B cell (primary cell): ENCODE data around the gene SEC16B. TPM values are rescaled to one million over a fixed set of nuclear protein-coding genes. Genes with fewer than 3 reads are reported as not detected.

Experiments
- ATAC-seq: fragments of 200-7000 bp; cut with Tn5 transposase; one replicate; pipeline ENCODE4 v1.10.0; 2021; ENCODE audit warnings: low read depth, mild to moderate bottlenecking, moderate number of reproducible peaks, moderate library complexity
- CTCF ChIA-PET: fragments of 350-600 bp; sonication (Branson Sonifier 250); formaldehyde crosslinking; loops from one replicate; lab custom pipeline; 2021; ENCODE audit warnings: antibody characterized with exemption, inconsistent platforms; lab: Charles Lee
- POLR2A ChIA-PET: fragments of 350-600 bp; sonication (Branson Sonifier 250); formaldehyde crosslinking; loops from one replicate; lab custom pipeline; 2021; ENCODE audit warnings: antibody characterized with exemption; lab: Charles Lee
- DNase-seq: peaks from one replicate; pipeline ENCODE4 v3.0.0; 2013
- H2AFZ ChIP-seq: 2 replicates; pipeline ENCODE4 v1.6.1; 2012; ENCODE audit warnings: mild to moderate bottlenecking, low read depth, low read length; ENCODE audit not compliant: insufficient read depth, poor library complexity, severe bottlenecking
- H3K27ac ChIP-seq, 2 donors: 1 replicate in 1 of 2; 2 replicates in 1 of 2; pipeline ENCODE4 v1.5.1; 2012 to 2013; ENCODE audit warnings: low read length in 2 of 2, mild to moderate bottlenecking in 2 of 2, moderate library complexity in 1 of 2
- H3K27me3 ChIP-seq, 4 experiments: fragments of 200-600 bp in 1 of 4; sonication (generic) in 1 of 4; replicated peaks in 1 of 4; 1 replicate in 2 of 4; 2 replicates in 2 of 4; pipeline versions ENCODE4 v1.6.1 to v1.7.0; 2013 to 2016; ENCODE audit warnings: low read length in 3 of 4, mild to moderate bottlenecking in 2 of 4, mixed read lengths in 1 of 4, moderate library complexity in 1 of 4; ENCODE audit not compliant: insufficient read depth in 4 of 4, control insufficient read depth in 3 of 4; ENCODE audit errors: control extremely low read depth in 1 of 4
- H3K36me3 ChIP-seq, 2 experiments: replicated peaks in 1 of 2; 1 replicate in 1 of 2; 2 replicates in 1 of 2; pipeline versions ENCODE4 v1.6.1 to v1.7.1; 2013; ENCODE audit warnings: low read length in 1 of 2; ENCODE audit not compliant: insufficient read depth in 2 of 2, control insufficient read depth in 1 of 2; ENCODE audit errors: control extremely low read depth in 1 of 2, extremely low read depth in 1 of 2
- H3K4me1 ChIP-seq, 2 donors: fragments of 200-600 bp in 1 of 2; sonication (generic) in 1 of 2; 1 replicate in 1 of 2; 2 replicates in 1 of 2; pipeline versions ENCODE4 v1.5.1 to v1.6.1; 2013 to 2017; ENCODE audit warnings: low read length in 2 of 2; ENCODE audit not compliant: control insufficient read depth in 2 of 2, insufficient read depth in 2 of 2
- H3K4me2 ChIP-seq: replicated peaks from 2 replicates; pipeline ENCODE3; 2012; ENCODE audit warnings: mild to moderate bottlenecking, low read depth, low read length; ENCODE audit not compliant: poor library complexity, severe bottlenecking
- H3K4me3 ChIP-seq, 5 experiments: fragments of 200-600 bp in 1 of 5; sonication (generic) in 1 of 5; 1 replicate in 3 of 5; 2 replicates in 2 of 5; pipeline versions ENCODE4 v1.5.1 to v1.7.0; 2011 to 2016; ENCODE audit warnings: low read length in 4 of 5, mild to moderate bottlenecking in 4 of 5, low read depth in 2 of 5, control low read depth in 1 of 5, moderate library complexity in 1 of 5; ENCODE audit not compliant: insufficient read depth in 1 of 5; ENCODE audit errors: control extremely low read depth in 1 of 5, extremely low read depth in 1 of 5
- H3K79me2 ChIP-seq: fragments of 200-600 bp; sonication (generic); one replicate; pipeline ENCODE4 v1.6.0; 2016; ENCODE audit warnings: low read length; ENCODE audit not compliant: control insufficient read depth, insufficient read depth
- H3K9ac ChIP-seq: fragments of 200-600 bp; sonication (generic); 2 replicates; pipeline ENCODE4 v1.6.1; 2017; ENCODE audit warnings: mild to moderate bottlenecking, low read length, moderate library complexity
- H3K9me3 ChIP-seq, 3 donors: one replicate each; pipeline versions ENCODE4 v1.6.1 to v1.7.1; 2013; ENCODE audit warnings: low read length in 2 of 3; ENCODE audit not compliant: control insufficient read depth in 2 of 3, insufficient read depth in 1 of 3; ENCODE audit errors: control extremely low read depth in 1 of 3
- H4K20me1 ChIP-seq: 2 replicates; pipeline ENCODE4 v1.6.0; 2012; ENCODE audit warnings: mild to moderate bottlenecking, low read length; ENCODE audit not compliant: insufficient read depth, control insufficient read depth, poor library complexity, severe bottlenecking
- H3K27ac Mint-ChIP-seq: one replicate; pipeline ENCODE4 v1.8.0; 2021; ENCODE audit warnings: mixed read lengths
- H3K27me3 Mint-ChIP-seq: one replicate; pipeline ENCODE4 v1.8.0; 2021; ENCODE audit warnings: mixed read lengths
- H3K4me1 Mint-ChIP-seq: one replicate; pipeline ENCODE4 v1.8.0; 2021; ENCODE audit warnings: mixed read lengths
- H3K4me3 Mint-ChIP-seq: one replicate; pipeline ENCODE4 v1.8.0; 2021; ENCODE audit warnings: mixed read lengths
- H3K9me3 Mint-ChIP-seq: one replicate; pipeline ENCODE4 v1.8.0; 2022; ENCODE audit warnings: mixed read lengths; ENCODE audit not compliant: insufficient read depth
- CTCF ChIP-seq: fragments of 200-600 bp; IDR thresholded peaks from one replicate; pipeline ENCODE4 v1.8.0; 2022; ENCODE audit warnings: antibody characterized with exemption, mild to moderate bottlenecking
- EZH2 ChIP-seq: IDR thresholded peaks from 2 replicates; pipeline ENCODE4 v1.6.1; 2012; ENCODE audit warnings: borderline replicate concordance, low read depth, mild to moderate bottlenecking, moderate library complexity, low read length; ENCODE audit not compliant: insufficient read depth, poor library complexity, severe bottlenecking
- WGBS: methylation state at CpG from one replicate; pipeline ENCODE4 v1.1.5; 2013; ENCODE audit warnings: missing lambda C conversion rate; ENCODE audit not compliant: insufficient coverage; 5-methylcytosine and 5-hydroxymethylcytosine counted together
- intact Hi-C: fragments of 100-400 bp; cut with micrococcal nuclease; formaldehyde crosslinking; loops from one replicate; pipeline ENCODE4 v1.10.0; 2022
- polyA plus RNA-seq: library from polyadenylated mRNA; depleted of rRNA; stranded (reverse); fragments of >200 nt; gene quantifications from 2 replicates; pipeline ENCODE4 v1.2.3, GENCODE V29; 2012
- total RNA-seq, 2 donors: library from RNA; stranded (reverse); fragments of 120-200 nt in 1 of 2; gene quantifications; 1 replicate in 1 of 2; 2 replicates in 1 of 2; pipeline versions ENCODE4 v1.2.3 to v1.2.4, GENCODE V29; 2013 to 2022

SEC16B gene
- total and polyA plus RNA-seq, 2 donors (not counting 1 experiment from before 2014, with no cell fraction given) = 0.03 to 0.10 TPM

GRCh38 chr1:177902266-177902665 lies 67.6 kb downstream of the SEC16B start:
- ChIA-PET CTCF (no interaction called here), POLR2A (no interaction called here)
- H3K4me3 Mint-ChIP-seq = no peak overlapping the region
- Histone ChIP-seq H4K20me1 (no peaks in the 10 kb centered on the region), H3K27me3 (no peaks in the 10 kb centered on the region), H3K36me3 (no peaks in the 10 kb centered on the region), H3K9me3 (peaks cover 0 to 4% (median 0%) of the 10 kb centered on the region in 3 donors), H3K4me1 (no peaks in the 10 kb centered on the region), H2AFZ (no peak overlapping the region), H3K4me3 (no peak overlapping the region), H3K9ac (no peak overlapping the region), H3K4me2 (no peak overlapping the region), H3K27ac (no peak overlapping the region), H3K79me2 (no peaks in the 10 kb centered on the region)
- intact Hi-C loops = no loop called here
- no peak overlapping the region for H3K27ac Mint-ChIP-seq
- ATAC-seq (no peak), DNase-seq (no peak)
- H3K4me1 Mint-ChIP-seq = no peaks in the 10 kb centered on the region
- H3K27me3 Mint-ChIP-seq = peaks cover 3% of the 10 kb centered on the region
- TF ChIP-seq EZH2 (no peak), CTCF (no peak)
- 90% methylated on average over 5 of the region's 5 CpGs for WGBS
- no peaks in the 10 kb centered on the region for H3K9me3 Mint-ChIP-seq

- no peaks in the 10 kb centered on the region for H3K4me1 ChIP-seq
- Mint-ChIP-seq H3K9me3 (no peaks in the 10 kb centered on the region), H3K4me3 (no peak overlapping the region), H3K27ac (no peak overlapping the region), H3K27me3 (peaks cover 2% of the 10 kb centered on the region), H3K4me1 (no peaks in the 10 kb centered on the region)
- POLR2A ChIA-PET = no interaction called here
- intact Hi-C loops = no loop called here
- 58% methylated on average over 5 of the region's 11 CpGs for WGBS
- H3K9me3 ChIP-seq = peaks cover 0 to 6% (median 0%) of the 10 kb centered on the region in 3 donors
- H3K9ac ChIP-seq = no peak overlapping the region
- no peaks in the 10 kb centered on the region for H3K36me3 ChIP-seq
- CTCF ChIA-PET = no interaction called here
- H3K27ac ChIP-seq = no peak overlapping the region
- no peaks in the 10 kb centered on the region for H3K79me2 ChIP-seq
- no peak for DNase-seq
- no peak overlapping the region for H3K4me3 ChIP-seq
- TF ChIP-seq CTCF (no peak), EZH2 (no peak)
- H3K4me2 ChIP-seq = no peak overlapping the region
- H2AFZ ChIP-seq = no peak overlapping the region
- no peaks in the 10 kb centered on the region for H4K20me1 ChIP-seq
- no peak for ATAC-seq
- no peaks in the 10 kb centered on the region for H3K27me3 ChIP-seq
Observed at GRCh38 chr1:177897998-177898654, 71.7 kb downstream of the SEC16B start.
